ENCODE data around the gene MST1.

GRCh38 chr3:49712166-49712565 lies 22.9 kb upstream of the MST1 start:
- TF ChIP-seq CTCF (IDR thresholded peaks at IDR 0.05) (no peak), ZFX (IDR thresholded peaks at IDR 0.05; ENCODE audit: borderline replicate concordance) (no peak)
